WERI-Rb-1 (cell line): Measurements from ENCODE around the gene GALNT17.

ENCODE experiments used
- DNase-seq: peaks from one replicate; pipeline ENCODE4 v3.0.0-alpha.2; 2020
- H3K27ac ChIP-seq: fragments of 250-450 bp; sonication (Bioruptor Pico); 2 replicates; pipeline ENCODE4 v1.5.1; 2020; ENCODE audit warnings: mild to moderate bottlenecking, moderate library complexity
- H3K27me3 ChIP-seq: fragments of 250-450 bp; sonication (Bioruptor Pico); 2 replicates; pipeline ENCODE4 v1.5.1; 2021; ENCODE audit warnings: mild to moderate bottlenecking, low read depth, moderate library complexity; ENCODE audit not compliant: insufficient read depth, severe bottlenecking
- H3K36me3 ChIP-seq: fragments of 250-450 bp; sonication (Bioruptor Pico); 2 replicates; pipeline ENCODE4 v1.5.1; 2020; ENCODE audit warnings: mild to moderate bottlenecking, moderate library complexity
- H3K4me3 ChIP-seq: 2 replicates; pipeline ENCODE4 v1.5.1; 2011; ENCODE audit warnings: low read depth, mild to moderate bottlenecking, control low read depth, low read length
- H3K9me3 ChIP-seq: fragments of 250-450 bp; sonication (Bioruptor Pico); 2 replicates; pipeline ENCODE4 v1.5.1; 2021; ENCODE audit warnings: mild to moderate bottlenecking, moderate library complexity; ENCODE audit not compliant: severe bottlenecking
- CTCF ChIP-seq: IDR thresholded peaks from 2 replicates; pipeline ENCODE4 v1.5.1; 2011; ENCODE audit warnings: low read depth, mild to moderate bottlenecking, control low read depth, inconsistent platforms, low read length

The GALNT17 gene

GRCh38 chr7:71132127-71132376 lies at the start of gene GALNT17:
Gene GALNT17 (plus strand): TSS chr7:71132144.
- Histone ChIP-seq H3K9me3 (peaks cover 2% of the 10 kb centered on the region), H3K27me3 (peaks cover 82% of the 10 kb centered on the region), H3K4me3 (peak within 1 kb of the TSS; percentile 53), H3K36me3 (no peaks in the 10 kb centered on the region), H3K27ac (no peak within 1 kb of the TSS)
- no peak for DNase-seq
- no peak for TF ChIP-seq CTCF

GRCh38 chr7:71095266-71095860 lies 36.6 kb upstream of the GALNT17 start:
- Histone ChIP-seq H3K27me3 (peaks cover 11% of the 10 kb centered on the region), H3K27ac (no peak overlapping the region), H3K4me3 (no peak overlapping the region), H3K36me3 (no peaks in the 10 kb centered on the region), H3K9me3 (no peaks in the 10 kb centered on the region)
- no peak for TF ChIP-seq CTCF
- DNase-seq, result no peak

GRCh38 chr7:71096351-71096750 lies 35.6 kb upstream of the GALNT17 start:
- H3K27me3 ChIP-seq, result peaks cover 7% of the 10 kb centered on the region
- DNase-seq, result no peak

GRCh38 chr7:71106226-71106625 lies 25.7 kb upstream of the GALNT17 start:
- peaks cover 70% of the 10 kb centered on the region for H3K27me3 ChIP-seq
- H3K4me3 ChIP-seq, result no peak overlapping the region
- no peak for DNase-seq
- H3K9me3 ChIP-seq, result no peaks in the 10 kb centered on the region
- H3K36me3 ChIP-seq, result no peaks in the 10 kb centered on the region
- TF ChIP-seq CTCF, result no peak
- no peak overlapping the region for H3K27ac ChIP-seq

More at GRCh38 chr7:71096351-71096750, 35.6 kb upstream of the GALNT17 start:
- Histone ChIP-seq H3K36me3 (no peaks in the 10 kb centered on the region), H3K9me3 (no peaks in the 10 kb centered on the region), H3K4me3 (no peak overlapping the region), H3K27ac (no peak overlapping the region)
- TF ChIP-seq CTCF, result no peak

- TF ChIP-seq CTCF, result no peak
- no peak overlapping the region for H3K4me3 ChIP-seq
Measured at GRCh38 chr7:71112436-71112835, 19.5 kb upstream of the GALNT17 start.

GRCh38 chr7:71120096-71120495 lies 11.8 kb upstream of the GALNT17 start:
- no peak for TF ChIP-seq CTCF
- Histone ChIP-seq H3K36me3 (no peaks in the 10 kb centered on the region), H3K9me3 (no peaks in the 10 kb centered on the region), H3K27me3 (peaks cover 75% of the 10 kb centered on the region), H3K27ac (no peak overlapping the region), H3K4me3 (no peak overlapping the region)
- no peak for DNase-seq

More at GRCh38 chr7:71112436-71112835, 19.5 kb upstream of the GALNT17 start:
- H3K27me3 ChIP-seq, result peaks cover 71% of the 10 kb centered on the region
- no peak overlapping the region for H3K27ac ChIP-seq
- DNase-seq, result no peak
- no peaks in the 10 kb centered on the region for H3K36me3 ChIP-seq
- H3K9me3 ChIP-seq, result peaks cover 5% of the 10 kb centered on the region
